ENCODE measurements around the gene TECR. TPM values are rescaled to one million over a fixed set of nuclear protein-coding genes. Genes with fewer than 3 reads are reported as not detected.

Gene TECR
- total and polyA plus RNA-seq, 9 of the 15 experiments (the other 6 are each of a cell fraction or from before 2014, with no cell fraction given) = 29.3 to 211 (median 81.4) TPM

DNA sequence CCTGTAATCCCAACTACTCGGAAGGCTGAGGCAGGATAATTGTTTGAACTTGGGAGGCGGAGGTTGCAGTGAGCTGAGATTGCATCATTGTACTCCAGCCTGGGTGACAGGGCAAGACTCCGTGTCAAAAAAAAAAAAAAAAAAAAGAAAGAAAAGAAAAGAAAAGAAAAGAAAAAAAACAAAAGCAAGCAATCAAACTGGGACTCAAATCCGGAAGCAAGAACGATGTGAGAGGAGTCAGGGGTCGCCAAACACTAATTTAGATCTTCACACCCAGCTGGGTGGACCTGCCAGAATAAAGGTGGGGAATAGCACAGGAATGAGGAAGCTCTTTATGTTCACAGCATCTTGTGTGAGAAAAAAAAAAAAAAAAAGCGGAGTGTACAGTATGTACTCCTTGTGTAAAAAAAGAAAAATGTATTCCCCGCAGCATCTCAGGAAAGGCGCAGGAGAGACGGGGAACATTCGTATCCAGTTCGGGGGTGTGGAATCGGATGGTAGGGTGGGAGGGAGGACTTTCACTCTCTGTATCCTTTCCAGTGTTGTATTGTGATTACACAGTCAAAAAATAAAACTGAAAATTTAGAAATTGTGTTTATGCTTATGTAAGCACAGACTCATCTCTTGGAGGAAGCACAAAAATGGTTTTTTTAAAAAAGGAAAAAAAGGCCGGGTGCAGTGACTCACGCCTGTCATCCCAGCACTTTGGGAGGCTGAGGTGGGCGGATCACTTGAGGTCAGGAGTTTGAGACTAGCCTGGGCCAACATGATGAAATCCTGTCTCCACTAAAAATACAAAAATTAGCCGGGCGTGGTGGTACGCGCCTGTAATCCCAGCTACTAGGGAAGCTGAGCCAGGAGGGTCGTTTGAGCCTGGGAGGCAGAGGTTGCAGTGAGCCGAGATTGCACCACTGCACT lies 18.8 kb upstream of the TECR start (continued):
- TF ChIP-seq, protein P1, sequence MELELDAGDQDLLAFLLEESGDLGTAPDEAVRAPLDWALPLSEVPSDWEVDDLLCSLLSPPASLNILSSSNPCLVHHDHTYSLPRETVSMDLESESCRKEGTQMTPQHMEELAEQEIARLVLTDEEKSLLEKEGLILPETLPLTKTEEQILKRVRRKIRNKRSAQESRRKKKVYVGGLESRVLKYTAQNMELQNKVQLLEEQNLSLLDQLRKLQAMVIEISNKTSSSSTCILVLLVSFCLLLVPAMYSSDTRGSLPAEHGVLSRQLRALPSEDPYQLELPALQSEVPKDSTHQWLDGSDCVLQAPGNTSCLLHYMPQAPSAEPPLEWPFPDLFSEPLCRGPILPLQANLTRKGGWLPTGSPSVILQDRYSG (tag; conservative IDR thresholded peaks at IDR 0.05; ENCODE audit: low read depth) = no peak
- TF ChIP-seq EP400 (IDR thresholded peaks at IDR 0.05) (peak; percentile 46), HNRNPH1 (optimal IDR thresholded peaks at IDR 0.05; ENCODE audit: low read depth, low read length) (no peak), BACH1 (tag; IDR thresholded peaks at IDR 0.05) (no peak), ZNF695 (CRISPR knock-in tag; IDR thresholded peaks at IDR 0.05) (no peak), ZNF347 (CRISPR knock-in tag; IDR thresholded peaks at IDR 0.05; ENCODE audit: low read depth) (no peak), SMAD1 (IDR thresholded peaks at IDR 0.05; ENCODE audit: low read depth, low read length, partially characterized antibody) (no peak), ZNF79 (CRISPR knock-in tag; IDR thresholded peaks at IDR 0.05; ENCODE audit: low read depth) (no peak), ZNF507 (tag; conservative IDR thresholded peaks at IDR 0.05) (no peak), FOXK2 (conservative IDR thresholded peaks at IDR 0.05 in 1 of 2, IDR thresholded peaks at IDR 0.05 in 1 of 2; ENCODE audit: low read depth in 2 of 2) (peak in 1 of 2 experiments; percentile 4; a peak in 1 of 4 replicates), PTTG1 (tag; IDR thresholded peaks at IDR 0.05; ENCODE audit: low read depth) (no peak), BRD4 (IDR thresholded peaks at IDR 0.05) (no peak), NCOR1 (IDR thresholded peaks at IDR 0.05) (no peak), SRSF9 (IDR thresholded peaks at IDR 0.05; ENCODE audit: borderline replicate concordance, low read depth, low read length) (no peak), ZFX (CRISPR knock-in tag; IDR thresholded peaks at IDR 0.05) (no peak), BHLHE40 (IDR thresholded peaks at IDR 0.05; ENCODE audit: low read length) (no peak), RB1 (IDR thresholded peaks at IDR 0.05; ENCODE audit: low read depth) (no peak), TOE1 (IDR thresholded peaks at IDR 0.05; ENCODE audit: borderline replicate concordance) (no peak), TOE1 (CRISPR knock-in tag; IDR thresholded peaks at IDR 0.05; ENCODE audit: borderline replicate concordance, low read depth) (no peak), POLR3G (IDR thresholded peaks at IDR 0.05; ENCODE audit: extremely low read depth, insufficient read length, insufficient replicate concordance) (no peak), SPI1 (IDR thresholded peaks at IDR 0.05; ENCODE audit: borderline replicate concordance, low read depth, low read length) (no peak)
- TF ChIP-seq, protein P2, sequence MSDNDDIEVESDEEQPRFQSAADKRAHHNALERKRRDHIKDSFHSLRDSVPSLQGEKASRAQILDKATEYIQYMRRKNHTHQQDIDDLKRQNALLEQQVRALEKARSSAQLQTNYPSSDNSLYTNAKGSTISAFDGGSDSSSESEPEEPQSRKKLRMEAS (CRISPR knock-in tag; IDR thresholded peaks at IDR 0.05) = no peak
- TF ChIP-seq, protein P3, sequence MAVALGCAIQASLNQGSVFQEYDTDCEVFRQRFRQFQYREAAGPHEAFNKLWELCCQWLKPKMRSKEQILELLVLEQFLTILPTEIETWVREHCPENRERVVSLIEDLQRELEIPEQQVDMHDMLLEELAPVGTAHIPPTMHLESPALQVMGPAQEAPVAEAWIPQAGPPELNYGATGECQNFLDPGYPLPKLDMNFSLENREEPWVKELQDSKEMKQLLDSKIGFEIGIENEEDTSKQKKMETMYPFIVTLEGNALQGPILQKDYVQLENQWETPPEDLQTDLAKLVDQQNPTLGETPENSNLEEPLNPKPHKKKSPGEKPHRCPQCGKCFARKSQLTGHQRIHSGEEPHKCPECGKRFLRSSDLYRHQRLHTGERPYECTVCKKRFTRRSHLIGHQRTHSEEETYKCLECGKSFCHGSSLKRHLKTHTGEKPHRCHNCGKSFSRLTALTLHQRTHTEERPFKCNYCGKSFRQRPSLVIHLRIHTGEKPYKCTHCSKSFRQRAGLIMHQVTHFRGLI (CRISPR knock-in tag; IDR thresholded peaks at IDR 0.05) = no peak
- TF ChIP-seq, protein P4, sequence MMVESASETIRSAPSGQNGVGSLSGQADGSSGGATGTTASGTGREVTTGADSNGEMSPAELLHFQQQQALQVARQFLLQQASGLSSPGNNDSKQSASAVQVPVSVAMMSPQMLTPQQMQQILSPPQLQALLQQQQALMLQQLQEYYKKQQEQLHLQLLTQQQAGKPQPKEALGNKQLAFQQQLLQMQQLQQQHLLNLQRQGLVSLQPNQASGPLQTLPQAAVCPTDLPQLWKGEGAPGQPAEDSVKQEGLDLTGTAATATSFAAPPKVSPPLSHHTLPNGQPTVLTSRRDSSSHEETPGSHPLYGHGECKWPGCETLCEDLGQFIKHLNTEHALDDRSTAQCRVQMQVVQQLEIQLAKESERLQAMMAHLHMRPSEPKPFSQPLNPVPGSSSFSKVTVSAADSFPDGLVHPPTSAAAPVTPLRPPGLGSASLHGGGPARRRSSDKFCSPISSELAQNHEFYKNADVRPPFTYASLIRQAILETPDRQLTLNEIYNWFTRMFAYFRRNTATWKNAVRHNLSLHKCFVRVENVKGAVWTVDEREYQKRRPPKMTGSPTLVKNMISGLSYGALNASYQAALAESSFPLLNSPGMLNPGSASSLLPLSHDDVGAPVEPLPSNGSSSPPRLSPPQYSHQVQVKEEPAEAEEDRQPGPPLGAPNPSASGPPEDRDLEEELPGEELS (CRISPR knock-in tag; IDR thresholded peaks at IDR 0.05; ENCODE audit: borderline replicate concordance) = no peak
